Gastroesophageal sphincter (tissue), 4 donors: Measurements from ENCODE around the gene COL25A1. TPM values are rescaled to one million over a fixed set of nuclear protein-coding genes. Genes with fewer than 3 reads are reported as not detected.

Experiments
- ATAC-seq: fragments of 150-250 bp; one replicate; pipeline ENCODE4 v1.9.1; 2016; ENCODE audit warnings: mild to moderate bottlenecking, moderate library complexity
- H3K27ac ChIP-seq, 4 donors: fragments of 200-600 bp; sonication (generic) in 3 of 4; 1 replicate in 3 of 4; 2 replicates in 1 of 4; pipeline ENCODE4 v1.5.1; 2016 to 2019
- H3K27me3 ChIP-seq: fragments of 200-600 bp; sonication (generic); one replicate; pipeline ENCODE4 v1.5.1; 2019
- H3K36me3 ChIP-seq, 2 donors: fragments of 200-600 bp; sonication (generic); one replicate each; pipeline ENCODE4 v1.5.1; 2019; ENCODE audit warnings: control low read depth in 1 of 2
- H3K4me1 ChIP-seq, 3 donors: fragments of 200-600 bp; sonication (generic); 1 replicate in 2 of 3; 2 replicates in 1 of 3; pipeline ENCODE4 v1.5.1; 2016 to 2019; ENCODE audit warnings: control low read depth in 2 of 3
- H3K4me3 ChIP-seq, 2 donors: fragments of 200-600 bp; sonication (generic); one replicate each; pipeline ENCODE4 v1.5.1; 2019; ENCODE audit warnings: mild to moderate bottlenecking in 1 of 2, moderate library complexity in 1 of 2
- H3K9me3 ChIP-seq, 3 donors: fragments of 200-600 bp; sonication (generic); one replicate each; pipeline ENCODE4 v1.5.1; 2017 to 2019; ENCODE audit warnings: control low read depth in 2 of 3
- EP300 ChIP-seq: sonication (generic); formaldehyde crosslinking; IDR thresholded peaks from one replicate; pipeline ENCODE4 v1.6.1; 2017; ENCODE audit warnings: antibody characterized with exemption, mild to moderate bottlenecking
- POLR2A ChIP-seq, 2 donors: fragments of 450-650 bp; IDR thresholded peaks; one replicate each; pipeline ENCODE4 v1.6.1; 2017; ENCODE audit warnings: antibody characterized with exemption in 2 of 2, mild to moderate bottlenecking in 2 of 2, moderate library complexity in 1 of 2
- POLR2AphosphoS5 ChIP-seq: sonication (generic); formaldehyde crosslinking; IDR thresholded peaks from one replicate; pipeline ENCODE4 v1.6.1; 2017; ENCODE audit warnings: antibody characterized with exemption
- WGBS, 2 donors: methylation state at CpG; one replicate each; pipeline ENCODE4 v1.1.5; 2018; ENCODE audit warnings: low coverage in 1 of 2; 5-methylcytosine and 5-hydroxymethylcytosine counted together
- total RNA-seq, 4 donors: library from RNA; depleted of rRNA; stranded (reverse); fragments of >200 nt; gene quantifications; one replicate each; pipeline ENCODE4 v1.1.0, GENCODE V29; 2016
- TF ChIP-seq, protein P1 (sequence below), 4 experiments: fragments of 200-600 bp in 2 of 4; fragments of 450-650 bp in 2 of 4; sonication (generic) in 1 of 4; IDR thresholded peaks; one replicate each; pipeline ENCODE4 v1.5.1; 2017 to 2019; ENCODE audit warnings: antibody characterized with exemption in 4 of 4, mild to moderate bottlenecking in 2 of 4, moderate library complexity in 2 of 4

The COL25A1 gene
- total RNA-seq, 4 donors from 2014 or later, result 0.40 to 1.8 (median 1.0) TPM

DNA sequence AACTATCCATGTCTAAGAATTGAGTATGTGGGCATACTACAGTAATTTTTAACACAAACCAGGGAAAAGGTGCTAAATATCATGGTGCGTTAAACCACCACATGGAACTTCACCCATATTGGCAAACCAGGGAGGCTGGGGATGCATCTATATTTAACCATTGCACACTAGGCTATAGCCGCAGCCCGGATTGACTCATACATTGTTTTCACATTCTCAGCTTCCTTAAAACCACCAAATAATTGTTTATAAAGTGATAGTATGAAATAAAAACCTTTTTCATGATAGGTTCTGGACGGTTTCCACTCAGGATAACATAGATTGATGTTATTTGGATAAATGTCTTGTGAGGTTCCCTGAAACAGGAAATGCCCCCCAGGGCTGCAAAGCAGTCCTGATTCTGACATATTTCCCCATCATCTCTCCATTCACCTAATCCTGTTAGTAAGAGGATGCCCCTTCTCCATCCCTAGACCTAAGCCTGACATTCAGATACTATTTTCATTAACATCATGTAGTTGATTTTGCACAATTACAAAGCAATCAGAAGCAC is 7.9 kb downstream of the COL25A1 start:
- H3K9me3 ChIP-seq, result no peaks in the 10 kb centered on the region
- peaks cover 17% of the 10 kb centered on the region for H3K27me3 ChIP-seq
- no peak overlapping the region for H3K4me3 ChIP-seq
- WGBS, 2 donors, result 73 to 84% methylated on average over 4 of the region's 4 CpGs
- no peak overlapping the region for H3K27ac ChIP-seq
- no peaks in the 10 kb centered on the region for H3K4me1 ChIP-seq
- ATAC-seq, result no peak
- no peak for TF ChIP-seq POLR2AphosphoS5
- TF ChIP-seq POLR2A (IDR thresholded peaks at IDR 0.05), result no peak
- TF ChIP-seq, protein P1, sequence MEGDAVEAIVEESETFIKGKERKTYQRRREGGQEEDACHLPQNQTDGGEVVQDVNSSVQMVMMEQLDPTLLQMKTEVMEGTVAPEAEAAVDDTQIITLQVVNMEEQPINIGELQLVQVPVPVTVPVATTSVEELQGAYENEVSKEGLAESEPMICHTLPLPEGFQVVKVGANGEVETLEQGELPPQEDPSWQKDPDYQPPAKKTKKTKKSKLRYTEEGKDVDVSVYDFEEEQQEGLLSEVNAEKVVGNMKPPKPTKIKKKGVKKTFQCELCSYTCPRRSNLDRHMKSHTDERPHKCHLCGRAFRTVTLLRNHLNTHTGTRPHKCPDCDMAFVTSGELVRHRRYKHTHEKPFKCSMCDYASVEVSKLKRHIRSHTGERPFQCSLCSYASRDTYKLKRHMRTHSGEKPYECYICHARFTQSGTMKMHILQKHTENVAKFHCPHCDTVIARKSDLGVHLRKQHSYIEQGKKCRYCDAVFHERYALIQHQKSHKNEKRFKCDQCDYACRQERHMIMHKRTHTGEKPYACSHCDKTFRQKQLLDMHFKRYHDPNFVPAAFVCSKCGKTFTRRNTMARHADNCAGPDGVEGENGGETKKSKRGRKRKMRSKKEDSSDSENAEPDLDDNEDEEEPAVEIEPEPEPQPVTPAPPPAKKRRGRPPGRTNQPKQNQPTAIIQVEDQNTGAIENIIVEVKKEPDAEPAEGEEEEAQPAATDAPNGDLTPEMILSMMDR (IDR thresholded peaks at IDR 0.05), result no peak
- TF ChIP-seq EP300, result no peak
- no peaks in the 10 kb centered on the region for H3K36me3 ChIP-seq

DNA sequence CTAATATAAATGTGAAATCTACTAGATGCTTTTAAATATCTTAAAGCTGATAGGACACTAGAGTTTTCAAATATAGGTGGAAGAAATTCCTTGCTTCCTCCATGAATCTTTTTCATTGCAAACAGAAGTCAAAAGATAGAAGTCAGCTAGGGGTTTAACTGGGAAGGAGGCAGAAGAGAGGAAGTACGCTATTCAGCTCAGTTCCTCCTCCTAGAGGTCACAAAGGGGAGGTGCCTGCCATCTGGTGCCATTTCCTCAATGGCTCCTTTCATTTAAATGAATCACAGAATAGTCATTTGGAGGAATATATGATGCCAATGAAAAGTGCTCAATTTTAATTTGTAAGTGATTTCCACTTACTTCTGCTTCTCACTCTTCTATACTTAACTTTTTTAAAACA is 8.5 kb downstream of the COL25A1 start:
- H3K4me1 ChIP-seq, result no peaks in the 10 kb centered on the region
- H3K27ac ChIP-seq, result no peak overlapping the region
- no peaks in the 10 kb centered on the region for H3K9me3 ChIP-seq
- 81 to 100% methylated on average over 1 of the region's 1 CpG for WGBS, 2 donors
- H3K36me3 ChIP-seq, result no peaks in the 10 kb centered on the region
- H3K27me3 ChIP-seq, result peaks cover 12% of the 10 kb centered on the region
- no peak for ATAC-seq
- TF ChIP-seq, protein P1 (IDR thresholded peaks at IDR 0.05), result no peak
- TF ChIP-seq POLR2A (IDR thresholded peaks at IDR 0.05) (no peak), POLR2AphosphoS5 (no peak), EP300 (no peak)
- no peak overlapping the region for H3K4me3 ChIP-seq

DNA sequence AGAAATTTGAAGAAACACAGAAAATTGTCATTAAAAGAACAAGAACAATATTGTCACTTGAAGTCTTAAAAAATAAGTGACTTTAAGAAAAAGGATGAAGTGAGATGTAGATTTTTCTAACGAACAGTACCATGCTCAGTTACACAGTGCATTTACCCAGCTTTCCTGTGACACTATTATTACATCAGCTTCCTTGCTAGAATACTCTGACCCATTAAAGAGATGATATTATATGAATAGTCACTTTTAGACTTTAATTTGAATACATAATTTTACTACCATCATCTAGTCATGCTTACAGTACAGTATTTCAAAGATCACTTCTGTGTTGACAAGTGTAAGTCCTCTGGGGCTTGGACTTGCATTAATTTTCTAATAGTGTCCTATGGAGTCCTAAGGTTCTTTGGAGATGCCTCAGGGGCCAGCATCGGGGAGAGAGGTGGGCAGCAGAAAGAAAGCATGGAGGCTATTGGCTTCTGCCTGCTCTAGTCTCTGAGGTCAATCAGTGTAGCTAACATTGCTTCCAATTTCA is 10.7 kb downstream of the COL25A1 start:
- Histone ChIP-seq H3K9me3 (no peaks in the 10 kb centered on the region), H3K4me3 (no peak overlapping the region), H3K27ac (no peak overlapping the region), H3K27me3 (no peaks in the 10 kb centered on the region), H3K4me1 (no peaks in the 10 kb centered on the region), H3K36me3 (no peaks in the 10 kb centered on the region)
- ATAC-seq, result no peak
- TF ChIP-seq POLR2A (IDR thresholded peaks at IDR 0.05), result no peak
- WGBS, 2 donors, result 90 to 100% methylated on average over 1 to 2 of the region's 2 CpGs

- Histone ChIP-seq H3K27ac (no peak overlapping the region), H3K27me3 (no peaks in the 10 kb centered on the region), H3K4me1 (no peaks in the 10 kb centered on the region), H3K4me3 (no peak overlapping the region), H3K36me3 (no peaks in the 10 kb centered on the region), H3K9me3 (no peaks in the 10 kb centered on the region)
- 86 to 93% methylated on average over 3 of the region's 3 CpGs for WGBS, 2 donors
- TF ChIP-seq POLR2AphosphoS5 (no peak), POLR2A (IDR thresholded peaks at IDR 0.05) (no peak), EP300 (no peak)
- TF ChIP-seq, protein P1 (IDR thresholded peaks at IDR 0.05), result no peak
- no peak for ATAC-seq
Measured at GRCh38 chr4:109290918-109291317, 11.5 kb downstream of the COL25A1 start.

- no peak overlapping the region for H3K27ac ChIP-seq
- no peaks in the 10 kb centered on the region for H3K4me1 ChIP-seq
- TF ChIP-seq EP300, result no peak
- TF ChIP-seq, protein P1 (IDR thresholded peaks at IDR 0.05), result no peak
- no peak for TF ChIP-seq POLR2AphosphoS5
- no peak for TF ChIP-seq POLR2A (IDR thresholded peaks at IDR 0.05)
- ATAC-seq, result no peak
- WGBS, 2 donors, result 59 to 64% methylated on average over 3 of the region's 3 CpGs
- H3K4me3 ChIP-seq, result no peak overlapping the region
- H3K36me3 ChIP-seq, result no peaks in the 10 kb centered on the region
- H3K9me3 ChIP-seq, result no peaks in the 10 kb centered on the region
- no peaks in the 10 kb centered on the region for H3K27me3 ChIP-seq
Measured at GRCh38 chr4:109278594-109279031, 23.8 kb downstream of the COL25A1 start.
